Osteocyte (in vitro differentiated cells): ENCODE measurements around the gene NMRAL1. TPM values are rescaled to one million over a fixed set of nuclear protein-coding genes. Genes with fewer than 3 reads are reported as not detected.

ENCODE experiments used
- DNase-seq: peaks from one replicate; pipeline ENCODE4 v3.0.0; 2021; ENCODE audit warnings: mixed read lengths; ENCODE audit not compliant: unreplicated experiment; ENCODE audit errors: extremely low spot score
- H3K27ac Mint-ChIP-seq: one replicate; pipeline ENCODE4 v1.8.0; 2021; ENCODE audit warnings: mild to moderate bottlenecking, mixed read lengths; ENCODE audit not compliant: unreplicated experiment
- H3K27me3 Mint-ChIP-seq: one replicate; pipeline ENCODE4 v1.8.0; 2021; ENCODE audit warnings: mixed read lengths; ENCODE audit not compliant: unreplicated experiment
- H3K36me3 Mint-ChIP-seq: one replicate; pipeline ENCODE4 v1.8.0; 2021; ENCODE audit warnings: mixed read lengths; ENCODE audit not compliant: unreplicated experiment
- H3K4me1 Mint-ChIP-seq: one replicate; pipeline ENCODE4 v1.8.0; 2021; ENCODE audit warnings: mixed read lengths; ENCODE audit not compliant: unreplicated experiment
- H3K4me3 Mint-ChIP-seq: one replicate; pipeline ENCODE4 v1.8.0; 2021; ENCODE audit warnings: mild to moderate bottlenecking, moderate library complexity, mixed read lengths; ENCODE audit not compliant: unreplicated experiment
- H3K9me3 Mint-ChIP-seq: one replicate; pipeline ENCODE4 v1.8.0; 2021; ENCODE audit warnings: mixed read lengths; ENCODE audit not compliant: unreplicated experiment
- total RNA-seq: library from RNA; stranded (reverse); gene quantifications from 2 replicates; pipeline ENCODE4 v1.2.1, GENCODE V29; 2021
- TF ChIP-seq, protein P1 (sequence below): fragments of 200-600 bp; sonication (generic); IDR thresholded peaks from 2 replicates; pipeline ENCODE4 v1.5.0; 2021; ENCODE audit warnings: antibody characterized with exemption, mild to moderate bottlenecking, moderate library complexity

The NMRAL1 gene
- total RNA-seq, 1 donor from 2014 or later: 55.0 TPM

DNA sequence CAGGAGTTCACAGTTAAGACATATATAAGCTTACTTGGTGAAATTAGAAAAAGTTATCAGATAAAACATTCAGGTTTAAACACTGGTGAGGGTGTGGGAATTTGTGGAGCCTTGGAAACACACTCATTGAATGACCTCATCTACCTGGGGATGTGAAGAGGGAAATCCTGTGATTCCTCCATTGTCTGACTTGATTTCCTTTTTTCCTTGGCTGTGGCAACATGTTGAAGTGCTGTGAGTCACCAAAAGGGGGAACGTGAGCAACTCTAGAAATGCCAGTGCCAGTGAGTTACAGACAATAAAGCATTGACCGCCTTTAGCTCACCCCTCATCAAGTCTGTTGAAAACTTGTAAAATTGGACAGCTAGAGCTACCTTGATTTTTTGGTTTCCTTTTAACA is 3.5 kb upstream of the NMRAL1 start:
- Mint-ChIP-seq H3K36me3 (peaks cover 3% of the 10 kb centered on the region), H3K9me3 (peaks cover 3% of the 10 kb centered on the region), H3K4me3 (peak overlapping the region; percentile 81), H3K27ac (peak overlapping the region; percentile 31), H3K4me1 (peaks cover 43% of the 10 kb centered on the region), H3K27me3 (no peaks in the 10 kb centered on the region)
- TF ChIP-seq, protein P1, sequence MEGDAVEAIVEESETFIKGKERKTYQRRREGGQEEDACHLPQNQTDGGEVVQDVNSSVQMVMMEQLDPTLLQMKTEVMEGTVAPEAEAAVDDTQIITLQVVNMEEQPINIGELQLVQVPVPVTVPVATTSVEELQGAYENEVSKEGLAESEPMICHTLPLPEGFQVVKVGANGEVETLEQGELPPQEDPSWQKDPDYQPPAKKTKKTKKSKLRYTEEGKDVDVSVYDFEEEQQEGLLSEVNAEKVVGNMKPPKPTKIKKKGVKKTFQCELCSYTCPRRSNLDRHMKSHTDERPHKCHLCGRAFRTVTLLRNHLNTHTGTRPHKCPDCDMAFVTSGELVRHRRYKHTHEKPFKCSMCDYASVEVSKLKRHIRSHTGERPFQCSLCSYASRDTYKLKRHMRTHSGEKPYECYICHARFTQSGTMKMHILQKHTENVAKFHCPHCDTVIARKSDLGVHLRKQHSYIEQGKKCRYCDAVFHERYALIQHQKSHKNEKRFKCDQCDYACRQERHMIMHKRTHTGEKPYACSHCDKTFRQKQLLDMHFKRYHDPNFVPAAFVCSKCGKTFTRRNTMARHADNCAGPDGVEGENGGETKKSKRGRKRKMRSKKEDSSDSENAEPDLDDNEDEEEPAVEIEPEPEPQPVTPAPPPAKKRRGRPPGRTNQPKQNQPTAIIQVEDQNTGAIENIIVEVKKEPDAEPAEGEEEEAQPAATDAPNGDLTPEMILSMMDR: peak; percentile 33
- DNase-seq: no peak

- TF ChIP-seq, protein P1: peak; percentile 51
- Mint-ChIP-seq H3K4me1 (peaks cover 29% of the 10 kb centered on the region), H3K27ac (peak within 1 kb of the TSS; percentile 78), H3K36me3 (peaks cover 2% of the 10 kb centered on the region), H3K4me3 (peak within 1 kb of the TSS; percentile 81), H3K9me3 (peaks cover 3% of the 10 kb centered on the region), H3K27me3 (no peaks in the 10 kb centered on the region)
- DNase-seq: peak; percentile 97
These were observed 1.7 kb upstream of the NMRAL1 start, which contains the start of gene HMOX2 for GRCh38 chr16:4475880-4476788. HMOX2 (plus strand) TSS chr16:4476398; CDS start chr16:4505525, 29,127 bp downstream.

GRCh38 chr16:4472880-4473279 is 1.5 kb downstream of the NMRAL1 start:
- Mint-ChIP-seq H3K27me3 (no peaks in the 10 kb centered on the region), H3K4me1 (peaks cover 25% of the 10 kb centered on the region), H3K27ac (no peak overlapping the region), H3K36me3 (peaks cover 9% of the 10 kb centered on the region), H3K9me3 (peaks cover 3% of the 10 kb centered on the region), H3K4me3 (peak overlapping the region; percentile 44)
- DNase-seq: no peak
- TF ChIP-seq, protein P1: no peak

DNA sequence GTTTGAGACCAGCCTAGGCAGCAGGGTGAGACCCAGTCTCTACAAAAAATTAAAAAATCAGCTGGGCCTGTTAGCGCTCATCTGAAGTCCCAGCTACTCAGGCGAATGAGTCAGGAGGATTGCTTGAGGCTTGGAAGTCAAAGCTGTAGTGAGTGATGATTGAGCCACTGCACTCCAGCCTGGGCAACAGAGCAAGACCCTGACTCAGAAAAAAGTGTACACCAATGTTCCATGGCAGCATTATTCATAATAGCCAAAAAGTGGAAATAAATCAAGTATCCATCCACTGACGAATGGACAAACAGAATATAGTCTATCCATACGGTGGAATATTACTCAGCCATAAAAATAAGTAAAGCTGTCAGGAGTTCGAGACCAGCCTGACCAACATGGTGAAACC is 2.6 kb downstream of the NMRAL1 start:
- DNase-seq: no peak
- Mint-ChIP-seq H3K9me3 (peaks cover 3% of the 10 kb centered on the region), H3K36me3 (peaks cover 10% of the 10 kb centered on the region), H3K27ac (no peak overlapping the region), H3K4me3 (no peak overlapping the region), H3K27me3 (no peaks in the 10 kb centered on the region), H3K4me1 (peaks cover 16% of the 10 kb centered on the region)
- TF ChIP-seq, protein P1: no peak

DNA sequence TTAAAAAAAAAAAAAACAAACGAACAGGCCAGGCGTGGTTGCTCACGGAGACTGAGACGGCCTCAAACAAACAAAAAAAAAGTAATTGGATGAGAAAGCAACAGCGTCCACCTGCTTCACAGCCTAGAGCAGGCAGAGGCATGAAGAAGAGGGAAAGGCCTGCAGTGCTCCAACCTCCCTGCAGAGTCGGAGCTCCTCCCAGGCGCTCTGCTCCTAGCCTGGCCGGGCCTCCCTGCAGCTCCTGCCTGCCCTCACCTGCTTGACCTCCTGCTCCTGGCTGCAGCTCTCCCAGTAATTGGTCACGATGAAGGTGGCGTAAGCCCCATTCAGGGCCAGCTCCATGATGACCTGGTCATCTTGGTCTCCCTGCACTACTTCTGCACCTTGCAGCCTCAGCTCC is 5.5 kb downstream of the NMRAL1 start:
- DNase-seq: no peak
- H3K4me3 Mint-ChIP-seq: no peak overlapping the region
- no peaks in the 10 kb centered on the region for H3K9me3 Mint-ChIP-seq
- peaks cover 7% of the 10 kb centered on the region for H3K4me1 Mint-ChIP-seq
- peaks cover 24% of the 10 kb centered on the region for H3K36me3 Mint-ChIP-seq
- TF ChIP-seq, protein P1: no peak
- H3K27me3 Mint-ChIP-seq: no peaks in the 10 kb centered on the region
- no peak overlapping the region for H3K27ac Mint-ChIP-seq
